KBM-7 (cell line): ENCODE measurements around the gene TOMM34.
A peak's percentile ranks its signal among the peaks of the same experiment; 100 is the strongest.

Experiments
- DNase-seq: peaks from one replicate; pipeline ENCODE4 v3.0.0-alpha.2; 2015
- in situ Hi-C: fragments of 300-500 bp; cut with MboI; formaldehyde crosslinking; loops from 2 replicates; pipeline ENCODE4 v1.14.3; 2020; ENCODE audit warnings: low sequenced_read_pairs, low pct_unique_long_range_greater_than_20kb, mixed read lengths

Gene TOMM34

GRCh38 chr20:44965651-44966029, 5.4 kb upstream of the TOMM34 start:
- in situ Hi-C loops, result no loop called here
- DNase-seq, result no peak

- in situ Hi-C loops, result no loop called here
- DNase-seq, result no peak
Measured at GRCh38 chr20:44963325-44964215, 3.4 kb upstream of the TOMM34 start.

- in situ Hi-C loops, result no loop called here
- DNase-seq, result no peak
Measured at GRCh38 chr20:44962483-44962882, 2.3 kb upstream of the TOMM34 start.

GRCh38 chr20:44961870-44962267, 1.7 kb upstream of the TOMM34 start:
- no peak for DNase-seq
- in situ Hi-C loops, result no loop called here

- in situ Hi-C loops, result no loop called here
- no peak for DNase-seq
Measured at GRCh38 chr20:44961011-44961869, 1.0 kb upstream of the TOMM34 start.

GRCh38 chr20:44959638-44960102, 527 bp downstream of the TOMM34 start:
- DNase-seq, result peak; percentile 30

GRCh38 chr20:44959082-44959637, 1.0 kb downstream of the TOMM34 start:
- in situ Hi-C loops, result no loop called here
- DNase-seq, result peak; percentile 40

More at GRCh38 chr20:44959638-44960102, 527 bp downstream of the TOMM34 start:
- in situ Hi-C loops, result no loop called here

- in situ Hi-C loops, result no loop called here
Measured at GRCh38 chr20:44958276-44958675, 1.9 kb downstream of the TOMM34 start.

GRCh38 chr20:44956410-44956809, 3.8 kb downstream of the TOMM34 start:
- in situ Hi-C loops, result no loop called here
- no peak for DNase-seq

More at GRCh38 chr20:44958276-44958675, 1.9 kb downstream of the TOMM34 start:
- DNase-seq, result no peak

GRCh38 chr20:44955270-44955669, 4.9 kb downstream of the TOMM34 start:
- DNase-seq, result no peak

GRCh38 chr20:44954211-44954610, 6.0 kb downstream of the TOMM34 start:
- in situ Hi-C loops, result no loop called here
- no peak for DNase-seq

More at GRCh38 chr20:44955270-44955669, 4.9 kb downstream of the TOMM34 start:
- in situ Hi-C loops, result no loop called here

- DNase-seq, result no peak
- in situ Hi-C loops, result no loop called here
Measured at GRCh38 chr20:44952731-44953130, 7.5 kb downstream of the TOMM34 start.

- no peak for DNase-seq
- in situ Hi-C loops, result no loop called here
Measured at GRCh38 chr20:44950368-44950767, 9.8 kb downstream of the TOMM34 start.

GRCh38 chr20:44948513-44948912, 11.7 kb downstream of the TOMM34 start:
- in situ Hi-C loops, result no loop called here
- DNase-seq, result no peak

- no peak for DNase-seq
- in situ Hi-C loops, result no loop called here
Measured at GRCh38 chr20:44948107-44948506, 12.1 kb downstream of the TOMM34 start.

- in situ Hi-C loops, result no loop called here
- DNase-seq, result no peak
Measured at GRCh38 chr20:44946271-44946852, 13.8 kb downstream of the TOMM34 start.

GRCh38 chr20:44945261-44945660, 14.9 kb downstream of the TOMM34 start:
- DNase-seq, result no peak
- in situ Hi-C loops, result no loop called here

- in situ Hi-C loops, result no loop called here
- no peak for DNase-seq
Measured at GRCh38 chr20:44943828-44944227, 16.4 kb downstream of the TOMM34 start.

- no peak for DNase-seq
- in situ Hi-C loops, result no loop called here
Measured at GRCh38 chr20:44942264-44942973, 17.8 kb downstream of the TOMM34 start.
